ENCODE results near the gene LOXHD1. TPM values are rescaled to one million over a fixed set of nuclear protein-coding genes. Genes with fewer than 3 reads are reported as not detected.

LOXHD1 gene
- total RNA-seq, 2 experiments from 2014 or later = not detected

- TF ChIP-seq CTCF (IDR thresholded peaks at IDR 0.05) = no peak
- no peaks in the 10 kb centered on the region for H3K4me1 ChIP-seq (ENCODE audit: insufficient read depth, low read length)
- Mint-ChIP-seq H3K4me3 (no peak overlapping the region), H3K27me3 (no peaks in the 10 kb centered on the region), H3K36me3 (ENCODE audit: low read depth) (no peaks in the 10 kb centered on the region), H3K9me3 (no peaks in the 10 kb centered on the region), H3K27ac (no peak overlapping the region), H3K4me1 (ENCODE audit: low read depth) (no peaks in the 10 kb centered on the region)
- H3K27ac ChIP-seq (ENCODE audit: low read depth in 1 of 2, low read length in 2 of 2) = no peak overlapping the region
- peaks cover 0 to 3% of the 10 kb centered on the region in 2 experiments for H3K27me3 ChIP-seq (ENCODE audit: control insufficient read depth in 1 of 2, insufficient read depth in 2 of 2, low read length in 2 of 2)
- no peak for DNase-seq
- H3K9me3 ChIP-seq (ENCODE audit: control insufficient read depth in 1 of 2, insufficient read depth in 1 of 2, low read length in 2 of 2) = no peaks in the 10 kb centered on the region
- no peaks in the 10 kb centered on the region for H3K36me3 ChIP-seq (ENCODE audit: insufficient read depth, low read length)
- H3K4me3 ChIP-seq (ENCODE audit: low read length) = no peak overlapping the region
- no peak for ATAC-seq (ENCODE audit: poor library complexity)
- ChIA-PET POLR2A (no interaction called here), CTCF (no interaction called here)
- intact Hi-C loops (cut with DNase I, micrococcal nuclease) = no loop called here
Measured at GRCh38 chr18:46693996-46694395, 37.0 kb upstream of the LOXHD1 start.

- intact Hi-C loops (cut with DNase I, micrococcal nuclease) = no loop called here
- no peak for ATAC-seq (ENCODE audit: poor library complexity)
- POLR2A ChIA-PET = no interaction called here
Measured at GRCh38 chr18:46688853-46689525, 32.0 kb upstream of the LOXHD1 start.

GRCh38 chr18:46686186-46686585 lies 29.2 kb upstream of the LOXHD1 start:
- Histone ChIP-seq H3K27ac (ENCODE audit: low read depth in 1 of 2, low read length in 2 of 2) (no peak overlapping the region), H3K4me1 (ENCODE audit: insufficient read depth, low read length) (no peaks in the 10 kb centered on the region), H3K4me3 (ENCODE audit: low read length) (no peak overlapping the region), H3K27me3 (ENCODE audit: control insufficient read depth in 1 of 2, insufficient read depth in 2 of 2, low read length in 2 of 2) (no peaks in the 10 kb centered on the region), H3K9me3 (ENCODE audit: control insufficient read depth in 1 of 2, insufficient read depth in 1 of 2, low read length in 2 of 2) (no peaks in the 10 kb centered on the region), H3K36me3 (ENCODE audit: insufficient read depth, low read length) (no peaks in the 10 kb centered on the region)
- Mint-ChIP-seq H3K4me3 (no peak overlapping the region), H3K9me3 (no peaks in the 10 kb centered on the region), H3K36me3 (ENCODE audit: low read depth) (no peaks in the 10 kb centered on the region), H3K4me1 (ENCODE audit: low read depth) (no peaks in the 10 kb centered on the region), H3K27ac (no peak overlapping the region), H3K27me3 (no peaks in the 10 kb centered on the region)
- no peak for DNase-seq
- CTCF ChIA-PET = no interaction called here
- no peak for TF ChIP-seq CTCF (IDR thresholded peaks at IDR 0.05)
- POLR2A ChIA-PET = no interaction called here
- no peak for ATAC-seq (ENCODE audit: poor library complexity)
- intact Hi-C loops (cut with DNase I, micrococcal nuclease) = no loop called here

More at GRCh38 chr18:46688853-46689525, 32.0 kb upstream of the LOXHD1 start:
- Mint-ChIP-seq H3K4me3 (no peak overlapping the region), H3K4me1 (ENCODE audit: low read depth) (no peaks in the 10 kb centered on the region), H3K36me3 (ENCODE audit: low read depth) (no peaks in the 10 kb centered on the region), H3K27me3 (no peaks in the 10 kb centered on the region), H3K9me3 (no peaks in the 10 kb centered on the region), H3K27ac (no peak overlapping the region)
- H3K4me3 ChIP-seq (ENCODE audit: low read length) = no peak overlapping the region
- CTCF ChIA-PET = no interaction called here
- H3K27ac ChIP-seq (ENCODE audit: low read depth in 1 of 2, low read length in 2 of 2) = no peak overlapping the region
- DNase-seq = no peak
- no peak for TF ChIP-seq CTCF (IDR thresholded peaks at IDR 0.05)
- H3K27me3 ChIP-seq (ENCODE audit: control insufficient read depth in 1 of 2, insufficient read depth in 2 of 2, low read length in 2 of 2) = no peaks in the 10 kb centered on the region
- H3K4me1 ChIP-seq (ENCODE audit: insufficient read depth, low read length) = no peaks in the 10 kb centered on the region
- H3K36me3 ChIP-seq (ENCODE audit: insufficient read depth, low read length) = no peaks in the 10 kb centered on the region
- no peaks in the 10 kb centered on the region for H3K9me3 ChIP-seq (ENCODE audit: control insufficient read depth in 1 of 2, insufficient read depth in 1 of 2, low read length in 2 of 2)
